ENCODE data around the gene WDR27. TPM values are rescaled to one million over a fixed set of nuclear protein-coding genes. Genes with fewer than 3 reads are reported as not detected.

Gene WDR27
- total and polyA plus RNA-seq, 10 of the 15 experiments (the other 5 are each of a cell fraction or from before 2014, with no cell fraction given) = 1.9 to 33.2 (median 19.0) TPM

DNA sequence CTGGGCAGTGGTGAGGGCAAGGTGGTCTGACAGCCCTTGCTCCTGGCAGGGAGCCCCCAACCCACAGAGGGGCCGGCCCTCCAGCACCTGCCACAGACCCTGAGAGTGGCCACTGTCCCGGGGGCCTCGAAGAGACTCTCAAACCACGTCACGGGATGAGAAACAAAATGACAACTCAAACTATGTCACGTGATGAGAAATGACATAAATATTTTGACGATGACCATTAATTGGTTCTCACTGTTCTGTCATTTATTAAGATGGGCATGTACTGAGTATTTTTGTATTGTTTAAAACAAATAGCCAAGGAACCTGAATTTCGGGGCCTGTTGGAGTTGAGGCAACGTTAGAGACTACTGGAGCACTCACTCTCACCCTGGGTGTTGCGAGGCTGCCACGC, 135.5 kb downstream of the WDR27 start:
- no peaks in the 10 kb centered on the region for H3K79me2 ChIP-seq (ENCODE audit: control insufficient read depth, insufficient read depth, low read length)
- POLR2A ChIA-PET = no interaction called here
- H3K4me3 ChIP-seq = no peak overlapping the region
- no peak overlapping the region for H3K9ac ChIP-seq (ENCODE audit: control insufficient read depth, insufficient read depth, low read length)
- SMC1A ChIA-PET (ENCODE audit: uncharacterized antibody, unreplicated experiment) = no interaction called here
- in situ Hi-C loops (cut with MboI) = no loop called here
- H3K4me2 ChIP-seq (ENCODE audit: control insufficient read depth, insufficient read depth) = no peak overlapping the region
- BruUV-seq (replicated peaks) = no TSS peak
- no peak for DNase-seq (ENCODE audit: low read depth, low spot score)
- no peak overlapping the region for H3K27ac ChIP-seq (ENCODE audit: control insufficient read depth, insufficient read depth)
- no peak for FAIRE-seq
- H4K20me1 ChIP-seq (ENCODE audit: control insufficient read depth, insufficient read depth) = no peaks in the 10 kb centered on the region
- RAD21 ChIA-PET (ENCODE audit: unreplicated experiment) = no interaction called here
- H3K27me3 ChIP-seq (replicated peaks in 1 of 2; ENCODE audit: control insufficient read depth in 2 of 2, insufficient read depth in 2 of 2, low read length in 1 of 2) = no peaks in the 10 kb centered on the region
- H2AFZ ChIP-seq (ENCODE audit: control insufficient read depth, low read depth, low read length) = no peak overlapping the region
- WGBS (ENCODE audit: insufficient coverage, insufficient replicate concordance, low lambda C conversion rate, missing lambda C conversion rate) = 69% methylated on average over 11 of the region's 11 CpGs
- H3K36me3 ChIP-seq (ENCODE audit: control insufficient read depth in 2 of 2, insufficient read depth in 2 of 2, low read length in 1 of 2) = no peaks in the 10 kb centered on the region
- H3K9me3 ChIP-seq (replicated peaks; ENCODE audit: control insufficient read depth, insufficient read depth, low read length) = no peaks in the 10 kb centered on the region
- intact Hi-C loops (cut with micrococcal nuclease; ENCODE audit: unreplicated experiment) = no loop called here
- no peak for ATAC-seq
- TF ChIP-seq RAD51 (IDR thresholded peaks at IDR 0.05) (no peak), NFYA (IDR thresholded peaks at IDR 0.05; ENCODE audit: borderline replicate concordance, low read depth, low read length) (no peak), ZNF622 (IDR thresholded peaks at IDR 0.05) (no peak), JUNB (IDR thresholded peaks at IDR 0.05) (no peak), SUZ12 (IDR thresholded peaks at IDR 0.05; ENCODE audit: unreplicated experiment) (no peak), BACH1 (IDR thresholded peaks at IDR 0.05; ENCODE audit: borderline replicate concordance) (no peak), FOS (IDR thresholded peaks at IDR 0.05; ENCODE audit: borderline replicate concordance, extremely low read depth, insufficient read length) (no peak), BHLHE40 (IDR thresholded peaks at IDR 0.05; ENCODE audit: borderline replicate concordance in 1 of 2, low read depth in 2 of 2, low read length in 1 of 2) (no peak), KLF5 (IDR thresholded peaks at IDR 0.05; ENCODE audit: partially characterized antibody) (no peak), ZZZ3 (IDR thresholded peaks at IDR 0.05; ENCODE audit: control insufficient read depth, insufficient read length, low read depth) (no peak), MLLT1 (IDR thresholded peaks at IDR 0.05) (no peak), IKZF2 (IDR thresholded peaks at IDR 0.05) (no peak), ZBTB11 (CRISPR knock-in tag; IDR thresholded peaks at IDR 0.05) (no peak)
- TF ChIP-seq, protein P1, sequence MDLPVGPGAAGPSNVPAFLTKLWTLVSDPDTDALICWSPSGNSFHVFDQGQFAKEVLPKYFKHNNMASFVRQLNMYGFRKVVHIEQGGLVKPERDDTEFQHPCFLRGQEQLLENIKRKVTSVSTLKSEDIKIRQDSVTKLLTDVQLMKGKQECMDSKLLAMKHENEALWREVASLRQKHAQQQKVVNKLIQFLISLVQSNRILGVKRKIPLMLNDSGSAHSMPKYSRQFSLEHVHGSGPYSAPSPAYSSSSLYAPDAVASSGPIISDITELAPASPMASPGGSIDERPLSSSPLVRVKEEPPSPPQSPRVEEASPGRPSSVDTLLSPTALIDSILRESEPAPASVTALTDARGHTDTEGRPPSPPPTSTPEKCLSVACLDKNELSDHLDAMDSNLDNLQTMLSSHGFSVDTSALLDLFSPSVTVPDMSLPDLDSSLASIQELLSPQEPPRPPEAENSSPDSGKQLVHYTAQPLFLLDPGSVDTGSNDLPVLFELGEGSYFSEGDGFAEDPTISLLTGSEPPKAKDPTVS (IDR thresholded peaks at IDR 0.05; ENCODE audit: low read depth, low read length) = no peak
- H3K4me1 ChIP-seq (ENCODE audit: control insufficient read depth, insufficient read depth, low read length) = peaks cover 7% of the 10 kb centered on the region; the same call in 1 of the 2 replicates
- CTCF ChIA-PET = no interaction called here
